RKO (cell line): ENCODE data around the gene LRRC14B.
A peak's percentile ranks its signal among the peaks of the same experiment; 100 is the strongest.

ENCODE experiments used
- DNase-seq: peaks from one replicate; pipeline ENCODE4 v3.0.0-alpha.2; 2016; ENCODE audit warnings: low spot score

The LRRC14B gene

DNA sequence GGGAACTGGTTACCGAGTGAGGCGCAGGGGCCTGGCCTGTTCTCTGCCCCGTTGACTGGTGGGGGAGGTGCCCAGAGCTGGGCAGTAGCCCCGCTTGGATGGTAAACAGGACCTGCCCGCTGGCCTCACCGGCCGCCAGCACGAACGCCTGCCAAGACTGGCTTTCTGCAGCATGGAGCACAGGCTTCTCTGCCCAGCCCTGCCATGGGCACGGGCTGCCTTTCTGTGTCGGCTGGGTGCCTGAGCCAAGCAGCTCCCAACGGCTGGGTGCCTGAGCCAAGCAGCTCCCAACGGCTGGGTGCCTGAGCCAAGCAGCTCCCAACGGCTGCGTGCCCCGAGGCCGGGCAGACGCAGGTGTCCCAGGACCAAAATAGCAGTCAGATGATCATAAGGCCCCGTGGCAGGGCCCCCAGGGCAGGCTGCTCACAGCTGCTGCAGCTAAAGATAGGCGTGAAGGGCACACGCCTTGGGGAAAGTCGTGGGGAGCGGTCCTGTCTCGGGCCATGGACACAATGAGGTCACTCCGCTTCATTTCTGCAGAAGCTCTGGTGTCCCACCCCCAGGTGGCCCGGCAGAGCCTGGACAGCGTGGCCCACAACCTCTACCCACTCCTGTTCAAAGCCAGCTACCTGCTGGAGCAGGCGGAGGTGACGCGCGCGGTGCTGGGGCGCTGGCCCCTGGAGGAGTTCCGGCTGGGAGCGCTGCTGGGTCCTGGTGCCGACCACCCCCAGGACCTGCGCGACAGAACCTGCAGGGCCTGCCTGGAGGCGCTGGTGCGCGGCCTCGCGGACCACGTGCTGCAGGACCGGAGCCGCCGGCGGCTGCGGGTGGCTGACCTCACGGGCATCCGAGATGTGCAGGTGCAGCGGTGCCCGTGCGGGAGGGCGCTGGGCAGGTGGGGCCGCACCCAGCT is at the start of gene LRRC14B:
Gene LRRC14B, plus strand, starts transcription at position 460 of the 913 bp plus-strand sequence. Its CDS starts 44 bp downstream, at position 504.
- DNase-seq, result no peak

DNA sequence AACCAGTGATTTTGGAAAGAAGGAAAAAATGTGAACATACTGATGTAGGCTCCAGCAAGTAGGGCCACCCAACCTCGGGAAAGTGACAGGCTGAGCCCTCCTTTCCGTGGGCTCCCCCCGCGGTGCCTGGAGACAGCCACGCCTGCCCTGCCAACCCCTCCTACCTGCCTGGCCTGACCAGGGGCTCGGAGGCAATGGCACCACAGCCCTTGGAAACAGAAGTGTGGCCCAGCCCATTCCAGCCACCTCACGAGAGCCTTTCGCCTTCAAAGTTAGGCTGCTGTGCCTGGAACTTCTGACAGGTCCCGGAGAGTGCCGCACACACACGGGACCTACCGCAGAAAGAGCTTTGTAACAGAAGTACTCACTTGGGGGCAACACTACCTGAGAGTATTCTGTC is 49.5 kb upstream of the LRRC14B start:
- DNase-seq, result no peak

DNA sequence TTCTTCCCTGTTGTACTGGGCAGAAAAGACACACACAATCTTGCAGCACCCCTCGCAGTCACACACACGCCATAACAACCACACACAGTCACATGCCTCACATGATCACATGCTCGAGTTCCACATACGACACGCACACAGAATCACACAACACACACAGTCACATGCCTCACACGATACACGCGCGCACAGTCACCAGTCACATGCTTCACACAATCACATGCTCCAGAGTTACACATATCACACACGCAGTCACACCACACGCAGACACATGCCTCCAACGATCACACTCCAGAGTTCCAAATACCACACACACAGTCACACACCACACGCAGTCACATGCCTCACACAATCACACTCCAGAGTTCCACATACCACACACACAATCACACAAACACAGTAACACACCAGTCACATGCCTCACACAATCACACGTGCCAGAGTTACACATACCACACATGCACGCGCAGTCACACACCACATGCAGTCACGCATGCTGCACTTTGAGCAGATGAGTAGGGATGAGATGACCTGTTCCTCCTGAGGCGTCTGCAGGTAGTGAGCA is 49.0 kb upstream of the LRRC14B start:
- no peak for DNase-seq

DNA sequence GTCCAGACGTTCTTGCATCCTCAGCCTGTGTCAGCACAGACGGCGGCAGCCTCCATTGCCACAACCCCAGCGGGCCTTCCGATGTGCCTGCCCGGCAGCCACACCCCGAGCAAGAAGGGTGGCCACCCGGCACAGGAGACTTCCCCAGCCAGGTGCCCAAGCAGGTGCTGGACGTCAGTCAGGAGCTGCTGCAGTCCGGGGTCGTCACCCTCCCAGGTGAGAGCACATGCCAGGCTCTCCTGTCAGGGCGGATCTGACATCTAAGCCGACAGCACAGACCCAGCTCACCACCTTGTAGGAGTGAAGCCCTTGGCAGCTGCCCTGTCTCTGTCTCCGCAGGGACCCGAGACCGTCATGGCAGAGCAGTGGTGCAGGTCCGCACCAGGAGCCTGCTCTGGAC is 48.3 kb upstream of the LRRC14B start:
- DNase-seq, result no peak

DNA sequence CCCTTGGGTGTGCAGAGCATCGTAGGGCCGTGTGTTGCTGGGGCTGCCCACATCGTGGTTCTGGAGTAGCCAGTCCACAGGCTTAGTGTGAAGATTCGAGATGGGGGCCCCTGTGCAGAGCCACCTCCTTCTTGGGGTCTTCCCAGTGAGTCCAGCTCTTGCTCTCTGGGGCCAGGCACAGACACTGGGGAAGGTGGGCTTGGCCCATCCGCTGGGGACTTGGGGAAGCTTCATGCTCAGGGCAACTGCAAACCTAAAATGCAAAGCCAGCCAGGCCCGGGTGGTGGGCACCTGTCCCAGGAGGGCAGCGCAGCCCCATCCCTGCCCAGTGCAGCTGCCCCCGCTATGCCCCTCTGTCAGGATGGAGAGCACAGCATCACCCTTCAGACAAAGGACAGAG is 46.4 kb upstream of the LRRC14B start:
- DNase-seq, result no peak

DNA sequence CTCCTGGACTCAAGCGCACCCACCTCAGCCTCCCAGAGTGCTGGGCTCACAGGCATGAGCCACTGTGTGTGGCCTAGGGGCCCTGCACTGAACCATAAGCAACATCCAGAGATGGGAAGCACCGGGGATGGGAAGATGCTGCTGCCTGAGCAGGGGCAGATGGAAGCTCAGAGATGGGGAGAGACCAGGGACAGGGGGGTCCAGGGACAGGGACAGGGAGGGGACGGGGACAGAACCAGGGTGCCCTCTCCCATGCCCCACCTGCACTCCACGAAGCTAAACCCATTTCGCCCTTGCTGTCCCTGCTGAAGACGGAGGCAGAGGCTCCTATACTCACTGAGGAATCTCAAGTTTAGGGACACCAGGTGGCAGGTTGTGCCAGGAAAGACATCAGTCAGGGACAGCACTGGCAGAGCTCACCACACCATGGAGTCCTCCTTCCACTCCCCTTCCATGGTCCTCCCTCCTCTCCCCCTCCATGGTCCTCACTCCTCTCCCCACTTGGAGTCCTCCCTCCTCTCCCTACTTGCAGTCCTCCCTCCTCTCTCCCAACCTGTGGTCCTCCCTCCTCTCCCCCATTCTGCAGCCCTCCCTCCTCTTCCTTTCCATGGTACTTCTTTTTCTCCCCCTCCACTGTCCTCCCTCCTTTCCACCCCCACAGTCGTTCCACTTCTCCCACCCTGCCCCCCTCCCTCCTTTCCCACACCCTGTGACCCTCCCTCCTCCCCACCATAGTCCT is 45.5 kb upstream of the LRRC14B start:
- no peak for DNase-seq

DNA sequence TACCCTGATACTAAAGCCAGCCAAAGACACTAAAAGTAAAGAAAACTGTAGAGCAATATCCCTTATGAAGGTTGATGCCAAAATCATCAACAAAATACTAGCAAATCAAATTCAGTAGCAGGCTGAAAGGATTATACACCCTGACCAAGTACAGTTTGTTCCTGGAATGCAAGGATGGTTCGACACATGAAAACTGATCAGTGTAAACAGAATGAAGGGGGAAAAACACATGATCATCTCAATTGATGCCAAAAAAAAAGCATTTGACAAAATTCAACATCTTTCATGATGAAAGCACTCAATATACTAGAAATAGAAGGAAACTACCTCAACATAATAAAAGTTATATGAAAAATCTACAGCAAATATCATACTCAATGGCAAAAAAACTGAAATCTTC is 43.5 kb upstream of the LRRC14B start:
- no peak for DNase-seq

DNA sequence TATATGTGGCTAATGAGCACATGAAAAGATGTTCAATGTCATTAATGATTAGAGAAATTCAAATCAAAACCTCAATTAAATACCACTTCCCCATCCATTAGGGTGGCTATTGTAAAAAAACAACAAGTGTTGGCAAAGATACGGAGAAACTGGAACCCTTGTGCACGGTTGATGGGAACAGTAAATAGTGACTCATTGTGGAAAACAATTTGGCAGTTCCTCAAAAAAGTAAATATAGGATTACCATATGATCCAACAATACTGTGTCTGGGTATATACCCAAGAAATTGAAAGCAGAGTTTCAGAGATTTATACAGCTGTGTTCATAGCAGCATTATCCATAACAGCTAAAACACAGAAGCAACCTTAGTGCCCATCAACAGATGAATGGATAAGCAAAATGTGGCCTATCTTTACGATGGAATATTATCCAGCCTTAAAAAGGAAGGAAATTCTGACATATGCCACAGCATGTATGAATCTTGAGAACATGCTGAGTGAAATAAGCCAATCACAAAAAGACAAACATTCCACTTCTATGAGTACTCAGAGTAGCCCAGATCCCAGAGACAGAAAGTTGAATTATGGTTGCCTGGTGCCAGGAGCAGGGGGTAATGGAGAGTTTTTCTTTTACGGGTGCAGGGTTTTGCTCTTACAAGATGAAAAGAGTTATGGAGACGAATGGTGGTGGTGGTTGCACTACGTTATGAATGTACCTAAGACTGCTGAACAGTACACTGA is 41.4 kb upstream of the LRRC14B start:
- no peak for DNase-seq

DNA sequence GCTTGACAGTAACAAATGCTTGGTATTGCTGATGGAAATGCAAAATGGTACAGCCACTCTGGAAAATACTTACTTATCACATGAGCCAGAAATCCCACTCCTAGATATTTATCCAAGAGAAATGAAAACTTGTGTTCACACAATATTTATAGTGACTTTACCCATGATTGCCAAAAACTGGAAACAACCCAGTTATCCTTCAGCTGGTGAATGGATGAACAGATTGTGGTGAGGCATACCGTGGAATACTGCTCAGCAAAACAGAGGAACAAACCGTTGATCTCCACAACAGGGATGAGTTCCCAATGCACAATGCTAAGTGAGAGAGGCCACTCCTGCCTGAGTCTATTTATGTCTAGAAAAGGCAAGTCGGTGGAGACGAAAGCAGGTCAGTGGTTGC is 40.5 kb upstream of the LRRC14B start:
- no peak for DNase-seq

DNA sequence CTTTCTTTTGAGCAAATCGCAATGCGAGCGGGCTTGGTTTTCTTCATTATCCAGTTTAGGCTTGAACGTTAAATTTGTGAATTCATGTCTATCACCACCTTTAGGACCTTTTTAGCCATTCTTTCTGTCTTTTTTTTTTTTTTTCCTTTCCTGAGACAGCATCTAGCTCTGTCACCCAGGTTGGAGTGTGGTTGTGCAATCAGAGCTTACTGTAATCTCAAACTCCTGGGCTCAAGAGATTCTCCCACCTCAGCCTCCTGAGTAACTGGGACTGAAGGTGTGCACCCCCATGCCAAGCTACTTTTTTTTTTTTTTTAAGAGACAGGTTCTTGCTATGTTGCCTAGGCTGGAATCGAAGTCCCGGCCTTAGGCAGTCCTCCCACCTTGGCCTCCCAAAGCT is 39.2 kb upstream of the LRRC14B start:
- DNase-seq, result no peak

DNA sequence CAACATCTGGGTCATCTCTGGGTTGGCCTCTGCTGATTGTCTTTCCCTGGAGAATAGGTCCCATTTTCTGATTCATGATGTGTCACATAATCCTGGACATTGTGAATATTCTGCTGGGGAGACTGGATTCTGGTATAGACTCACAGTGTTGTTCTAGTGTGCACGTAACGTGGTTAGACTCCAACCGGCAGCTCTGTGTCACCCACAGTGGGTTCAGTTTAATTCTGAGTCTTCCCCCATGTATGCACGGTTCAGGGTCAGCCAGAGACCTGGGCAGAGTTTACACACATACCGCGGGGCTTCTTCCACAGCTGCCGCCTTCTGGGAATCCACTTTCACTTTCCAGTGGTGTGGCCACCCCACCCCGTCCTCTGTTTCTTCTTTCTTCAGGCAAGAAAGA is 38.0 kb upstream of the LRRC14B start:
- peak; percentile 19 for DNase-seq

DNA sequence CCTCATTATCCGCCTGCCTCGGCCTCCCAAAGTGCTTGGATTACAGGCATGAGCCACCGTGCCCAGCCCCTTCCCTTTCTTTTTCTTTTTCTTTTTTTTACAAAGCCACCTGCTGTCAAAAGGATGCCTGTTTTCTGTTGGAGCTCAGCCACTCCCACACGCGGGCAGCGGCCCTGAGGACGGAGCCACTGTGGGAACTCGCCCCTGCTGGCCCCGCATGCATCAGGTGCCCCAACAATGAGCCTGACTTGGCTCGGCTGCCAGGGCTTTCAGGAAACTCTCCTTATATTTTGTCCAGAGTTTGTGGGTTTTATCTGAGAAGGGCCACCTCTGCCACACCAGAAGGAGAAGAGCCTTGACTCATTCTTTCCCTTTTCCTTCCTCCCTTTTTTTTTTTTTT is 37.1 kb upstream of the LRRC14B start:
- no peak for DNase-seq

DNA sequence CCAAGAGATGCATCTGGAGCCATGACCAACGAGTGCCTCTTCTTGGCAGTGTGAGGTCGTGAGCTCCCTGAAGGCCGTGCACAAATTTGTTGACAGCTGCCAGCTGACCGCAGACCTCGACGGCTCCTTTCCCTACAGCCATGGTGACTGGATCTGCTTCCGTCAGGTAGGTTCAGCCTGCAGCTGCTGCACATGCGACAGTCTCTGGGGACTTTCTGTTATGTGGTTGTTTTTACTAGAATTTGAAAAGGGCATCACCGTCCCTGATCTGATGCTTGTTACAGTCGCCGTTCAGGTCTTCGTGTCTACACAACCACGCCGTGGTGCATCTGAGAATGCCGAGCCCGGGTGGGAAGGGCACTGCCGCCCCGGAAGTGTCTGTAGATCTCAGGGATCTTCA is 36.5 kb upstream of the LRRC14B start:
- no peak for DNase-seq

DNA sequence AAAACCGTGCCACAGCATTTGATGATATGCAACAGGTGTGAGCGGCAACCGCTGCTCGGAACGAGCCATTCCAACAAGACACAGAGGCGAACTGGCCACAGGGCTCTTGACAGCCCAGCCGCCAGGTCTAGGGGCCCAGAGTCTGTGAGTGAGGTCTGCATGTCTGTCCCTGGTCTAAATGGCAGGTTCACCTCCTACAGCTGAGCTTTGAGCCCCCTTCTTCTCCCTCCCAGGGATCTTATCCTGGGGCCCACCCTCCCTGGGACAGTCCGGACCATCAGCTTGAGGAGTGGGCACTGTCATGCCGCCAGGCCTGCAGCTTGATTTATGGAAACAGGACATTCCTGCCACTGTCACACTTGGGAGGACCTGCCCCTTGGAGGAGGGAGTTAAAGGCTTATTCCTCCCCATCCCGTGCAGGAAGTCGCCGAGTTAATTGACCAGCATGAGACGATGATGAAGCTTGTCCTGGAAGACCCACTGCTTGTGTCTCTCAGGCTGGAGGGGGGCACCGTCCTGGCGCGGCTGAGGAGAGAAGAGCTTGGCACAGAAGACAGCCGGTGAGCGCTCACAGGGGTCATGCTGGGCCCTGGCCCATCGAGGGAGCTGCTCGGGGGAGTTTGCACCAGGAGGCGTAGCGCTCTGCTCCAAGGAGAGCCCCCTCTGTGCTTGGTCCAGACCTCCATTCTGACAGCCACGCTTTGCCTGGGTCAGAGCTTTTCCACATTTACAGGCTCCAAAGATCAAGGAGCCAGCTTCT is 35.5 kb upstream of the LRRC14B start:
- no peak for DNase-seq

DNA sequence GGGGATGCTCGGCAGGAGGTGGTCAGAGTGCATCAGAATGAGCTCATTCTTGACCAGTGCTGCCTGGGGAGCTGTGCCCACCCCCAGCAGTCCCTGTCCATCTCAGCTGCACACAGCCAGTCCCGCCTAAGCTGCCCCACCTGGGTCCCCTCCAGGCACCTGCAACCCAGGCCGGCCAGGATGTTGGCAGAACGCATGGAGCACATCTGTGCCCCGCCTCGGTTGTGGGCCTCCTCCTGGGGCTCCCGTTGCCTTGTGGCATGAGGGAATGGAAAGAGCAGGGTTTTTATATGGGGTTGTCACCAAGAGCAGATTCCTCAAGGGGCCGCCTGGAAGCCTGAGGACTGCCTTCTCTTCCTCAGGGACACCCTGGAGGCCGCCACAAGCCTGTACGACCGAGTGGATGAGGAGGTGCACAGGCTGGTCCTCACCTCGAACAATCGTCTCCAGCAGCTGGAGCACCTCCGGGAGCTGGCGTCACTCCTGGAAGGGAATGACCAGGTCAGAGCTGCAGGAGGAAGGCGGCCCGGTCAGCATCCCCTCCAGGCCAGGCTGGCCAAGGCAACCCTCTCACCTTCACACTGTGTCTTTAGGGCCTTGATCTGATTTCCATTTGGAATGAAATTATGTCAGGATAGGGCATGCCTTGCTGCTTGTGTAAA is 34.8 kb upstream of the LRRC14B start:
- no peak for DNase-seq

DNA sequence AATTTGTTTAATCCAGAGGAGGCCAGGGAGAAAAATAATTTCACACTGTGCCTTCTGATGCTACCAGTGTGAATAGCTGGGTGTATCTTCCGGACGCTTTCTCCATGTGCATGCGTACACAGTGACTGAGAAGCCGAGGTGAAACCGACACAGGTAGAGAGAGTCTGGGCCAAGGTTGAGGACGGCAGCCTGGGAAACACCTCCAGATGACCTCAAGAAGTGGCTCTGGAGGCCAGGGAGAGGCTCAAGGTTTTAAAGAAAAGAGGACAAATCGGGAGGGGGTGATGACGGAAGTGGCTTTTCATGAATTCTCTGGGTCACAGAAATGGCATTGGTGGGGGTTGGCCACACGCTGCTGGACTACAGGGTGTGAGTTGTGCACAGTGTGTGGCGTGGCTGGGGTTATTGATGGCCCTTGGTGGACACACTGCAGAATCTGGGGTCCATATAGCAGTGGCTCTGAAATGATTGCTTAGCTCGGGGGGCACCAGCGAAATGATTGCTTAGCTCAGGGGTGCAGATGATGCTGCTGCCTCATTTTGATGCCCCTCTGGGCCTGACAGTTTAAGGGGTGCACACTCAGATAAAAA is 34.1 kb upstream of the LRRC14B start:
- no peak for DNase-seq

DNA sequence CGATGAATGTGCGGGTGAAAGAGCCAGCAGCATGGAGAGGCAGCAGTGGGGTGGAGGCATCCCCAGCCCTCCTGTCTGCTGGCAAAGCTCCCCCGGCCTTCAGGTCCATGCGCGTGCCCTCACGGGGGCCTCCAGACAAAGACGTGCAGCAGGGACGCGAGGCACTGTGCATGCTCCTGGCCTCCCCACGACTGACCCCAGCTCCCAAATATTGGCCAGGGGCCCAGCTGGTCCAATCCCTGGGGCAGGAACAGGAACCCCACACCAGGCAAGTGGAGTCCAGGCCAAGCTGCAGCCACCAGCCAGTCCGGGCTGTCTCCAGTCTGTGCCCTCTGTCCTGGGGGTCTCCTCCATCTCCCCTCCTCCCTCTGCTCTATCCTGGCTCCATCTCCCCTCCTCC is 33.5 kb upstream of the LRRC14B start:
- DNase-seq, result no peak

DNA sequence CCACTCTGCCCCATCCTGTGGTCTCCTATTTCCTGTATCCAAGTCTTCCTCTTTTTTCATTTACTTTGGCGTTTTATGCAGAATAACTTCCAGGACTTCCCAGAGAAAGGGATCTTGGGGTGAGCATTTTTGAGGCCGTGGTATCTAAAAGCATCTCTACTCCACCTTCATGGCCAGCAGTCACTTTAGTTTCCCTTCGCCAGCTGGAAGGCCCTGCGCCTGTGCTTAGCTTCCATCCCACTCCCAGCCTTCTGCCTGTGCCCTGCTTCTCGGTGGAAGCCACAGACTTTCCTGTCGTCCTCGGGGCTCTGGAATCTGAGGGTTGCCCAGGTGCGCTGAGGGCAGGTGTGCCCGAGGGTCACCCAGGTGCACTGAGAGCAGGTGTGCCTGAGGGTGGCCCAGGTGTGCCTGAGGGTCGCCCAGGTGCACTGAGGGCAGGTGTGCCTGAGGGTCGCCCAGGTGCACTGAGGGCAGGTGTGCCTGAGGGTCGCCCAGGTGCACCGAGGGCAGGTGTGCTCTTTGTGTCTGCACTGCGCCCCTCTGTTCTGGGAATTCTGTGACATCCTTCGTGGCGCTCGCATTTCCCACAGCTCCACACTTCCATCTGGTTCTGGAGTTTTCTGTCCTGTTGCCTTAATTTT is 32.4 kb upstream of the LRRC14B start:
- no peak for DNase-seq

DNA sequence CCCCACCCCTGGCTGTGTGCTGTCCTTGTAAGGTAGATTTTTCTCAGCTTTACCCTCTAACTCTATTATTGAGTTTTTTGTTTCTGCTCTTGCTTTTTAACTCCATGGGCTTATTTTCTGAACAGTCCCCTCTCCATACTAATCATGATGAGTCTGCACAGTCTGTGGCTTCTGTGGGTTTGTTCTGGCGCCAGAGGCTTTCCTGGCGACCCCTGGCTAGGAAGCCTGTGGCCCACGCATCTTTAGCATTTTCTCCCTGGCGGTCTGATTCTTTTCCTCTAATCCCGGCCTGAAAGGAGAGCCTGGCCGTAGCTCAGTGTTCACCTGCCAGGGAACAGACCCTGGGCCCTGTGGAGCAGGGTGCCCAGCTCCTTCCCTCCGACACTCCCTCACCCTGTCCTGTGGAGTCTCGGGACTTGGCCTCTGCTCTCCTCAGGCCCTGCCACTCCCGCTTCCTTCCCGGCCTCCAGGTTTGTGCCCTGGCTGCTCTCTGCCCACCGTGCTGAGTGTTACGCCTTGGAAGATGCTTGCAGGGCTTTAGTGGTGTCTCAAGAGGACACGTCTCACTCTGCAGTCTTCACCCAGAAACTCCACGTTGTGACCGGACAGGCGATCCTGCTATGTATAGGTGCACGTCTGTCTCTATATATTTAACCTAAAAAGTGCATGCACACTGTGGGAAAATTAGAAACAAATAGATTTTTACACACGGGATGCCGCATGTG is 31.7 kb upstream of the LRRC14B start:
- no peak for DNase-seq

DNA sequence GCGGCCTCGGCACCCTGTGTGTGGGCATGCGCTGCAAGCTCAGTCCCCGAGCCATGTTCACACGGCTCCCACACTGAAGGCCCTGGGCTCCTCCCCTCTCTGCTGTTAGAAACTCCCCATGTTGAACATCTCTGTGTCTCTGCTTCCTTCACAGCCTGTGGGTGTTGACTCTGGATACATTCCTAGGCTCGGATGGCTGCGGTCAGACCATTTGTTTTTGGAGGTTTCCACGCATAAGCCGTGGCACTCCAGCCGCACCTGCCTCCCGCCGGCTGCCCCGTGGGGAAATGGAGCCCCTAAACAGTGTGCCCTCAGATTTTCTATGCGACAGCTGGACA is 31.2 kb upstream of the LRRC14B start:
- no peak for DNase-seq
